ENCODE measurements around the gene SPINT1. TPM values are rescaled to one million over a fixed set of nuclear protein-coding genes. Genes with fewer than 3 reads are reported as not detected.

The SPINT1 gene
- total RNA-seq, 2 donors from 2014 or later, result 392 to 417 TPM

- no peak for DNase-seq
- intact Hi-C loops (cut with DNase I, micrococcal nuclease), result no loop called here
- ATAC-seq, result no peak
Measured at GRCh38 chr15:40875991-40876730, 32.3 kb downstream of the SPINT1 start.

- DNase-seq, result no peak
- intact Hi-C loops (cut with DNase I, micrococcal nuclease), result no loop called here
- no peak for ATAC-seq
Measured at GRCh38 chr15:40877694-40878093, 33.8 kb downstream of the SPINT1 start.

DNA sequence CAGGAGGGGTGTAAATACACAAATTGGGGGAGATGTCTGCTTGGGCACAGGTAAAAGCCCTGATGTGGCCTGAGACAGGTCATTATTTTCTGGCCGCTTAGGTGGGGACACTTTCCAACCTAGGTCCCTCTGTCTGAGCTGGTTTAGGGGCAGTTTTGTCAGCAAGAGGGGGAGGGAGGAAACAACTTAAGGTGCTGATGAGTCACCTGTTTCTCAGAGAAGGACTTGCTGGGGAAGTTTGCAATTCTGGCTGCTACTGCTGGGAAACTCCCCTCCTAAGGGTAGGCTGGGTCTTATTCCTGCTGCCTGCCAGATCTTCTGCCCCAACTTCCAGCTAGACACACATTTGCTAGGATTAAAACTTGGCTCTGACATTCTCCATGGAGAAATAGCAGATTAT lies 34.9 kb downstream of the SPINT1 start:
- peak; percentile 44 for ATAC-seq
- intact Hi-C loops (cut with DNase I, micrococcal nuclease), result no loop called here
- no peak for DNase-seq

- intact Hi-C loops (cut with DNase I, micrococcal nuclease), result no loop called here
- ATAC-seq (peak; percentile 95), DNase-seq (peak in 1 of 2 donors; percentile 70)
Measured at GRCh38 chr15:40879609-40880008, 35.8 kb downstream of the SPINT1 start.

GRCh38 chr15:40881351-40881750 lies 37.5 kb downstream of the SPINT1 start:
- intact Hi-C loops (cut with DNase I, micrococcal nuclease), result no loop called here
- DNase-seq (no peak), ATAC-seq (no peak)

- ATAC-seq (peak; percentile 23), DNase-seq (no peak)
- intact Hi-C loops (cut with DNase I, micrococcal nuclease), result no loop called here
Measured at GRCh38 chr15:40886586-40886985, 42.7 kb downstream of the SPINT1 start.

- no peak for ATAC-seq
- no peak for DNase-seq
- intact Hi-C loops (cut with DNase I, micrococcal nuclease), result no loop called here
Measured at GRCh38 chr15:40889112-40889511, 45.3 kb downstream of the SPINT1 start.

DNA sequence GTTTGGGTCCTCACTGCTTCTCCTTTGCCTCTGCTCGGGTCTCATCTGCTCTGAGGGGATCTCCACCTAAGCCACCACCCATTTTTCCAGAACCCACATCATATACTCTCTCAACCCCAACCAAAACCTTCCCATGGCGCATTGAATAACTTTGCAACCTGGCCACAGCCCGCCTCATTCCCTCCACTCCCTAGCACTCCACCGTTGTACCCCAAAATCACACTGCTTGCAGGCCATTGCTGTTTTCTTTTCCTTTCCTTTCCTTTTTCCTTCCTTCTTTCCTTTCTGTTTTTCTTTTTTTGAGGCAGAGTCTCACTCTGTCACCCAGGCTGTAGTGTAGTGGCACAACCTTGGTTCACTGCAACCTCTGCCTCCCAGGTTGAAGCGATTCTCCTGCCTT lies 47.3 kb downstream of the SPINT1 start:
- DNase-seq (no peak), ATAC-seq (no peak)
- intact Hi-C loops (cut with DNase I, micrococcal nuclease), result loop anchor here in 1 of 2 donors (5.0 kb wide), 1 partner anchor 34 kb away; no protein-coding TSS in a partner anchor

- intact Hi-C loops (cut with DNase I, micrococcal nuclease), result loop anchor here in 1 of 2 donors (5.0 kb wide), 1 partner anchor 35 kb away; no protein-coding TSS in a partner anchor
- ATAC-seq (peak; percentile 51), DNase-seq (peak in 1 of 2 donors; percentile 67)
Measured at GRCh38 chr15:40891810-40892446, 48.1 kb downstream of the SPINT1 start.

DNA sequence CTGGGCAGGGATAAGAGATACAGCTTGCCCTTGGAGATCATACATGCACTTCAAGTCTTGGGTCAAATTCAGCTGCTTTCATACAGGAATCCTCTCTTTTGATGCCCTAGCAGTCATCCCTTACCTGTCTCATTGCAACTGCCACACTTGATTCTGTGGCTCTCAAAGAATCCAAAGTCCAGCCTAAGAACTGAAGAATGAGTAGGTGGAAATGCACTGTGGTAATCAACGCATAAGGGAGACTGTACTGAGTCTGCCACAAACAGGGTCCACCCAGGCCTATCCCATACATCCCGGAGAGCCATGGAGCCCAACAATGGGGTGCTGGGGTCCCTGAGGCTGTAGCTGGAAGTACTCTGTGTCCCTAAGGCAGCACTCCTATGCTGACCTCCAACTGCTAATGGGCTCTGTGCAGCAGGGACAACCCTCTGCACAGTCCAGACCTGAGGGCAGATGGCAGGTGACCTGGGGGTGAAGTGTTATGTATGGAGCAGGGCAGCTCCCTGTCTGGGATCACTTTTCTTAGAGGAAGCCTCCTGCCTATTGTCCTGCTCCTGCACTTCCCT lies 48.7 kb downstream of the SPINT1 start:
- ATAC-seq (peak; percentile 29), DNase-seq (no peak)
- intact Hi-C loops (cut with DNase I, micrococcal nuclease), result loop anchor here in 1 of 2 donors (5.0 kb wide), 1 partner anchor 35 kb away; no protein-coding TSS in a partner anchor

- ATAC-seq (no peak), DNase-seq (no peak)
- intact Hi-C loops (cut with DNase I, micrococcal nuclease), result loop anchor here in 1 of 2 donors (5.0 kb wide), 1 partner anchor 36 kb away; no protein-coding TSS in a partner anchor
Measured at GRCh38 chr15:40893019-40893670, 49.3 kb downstream of the SPINT1 start.

DNA sequence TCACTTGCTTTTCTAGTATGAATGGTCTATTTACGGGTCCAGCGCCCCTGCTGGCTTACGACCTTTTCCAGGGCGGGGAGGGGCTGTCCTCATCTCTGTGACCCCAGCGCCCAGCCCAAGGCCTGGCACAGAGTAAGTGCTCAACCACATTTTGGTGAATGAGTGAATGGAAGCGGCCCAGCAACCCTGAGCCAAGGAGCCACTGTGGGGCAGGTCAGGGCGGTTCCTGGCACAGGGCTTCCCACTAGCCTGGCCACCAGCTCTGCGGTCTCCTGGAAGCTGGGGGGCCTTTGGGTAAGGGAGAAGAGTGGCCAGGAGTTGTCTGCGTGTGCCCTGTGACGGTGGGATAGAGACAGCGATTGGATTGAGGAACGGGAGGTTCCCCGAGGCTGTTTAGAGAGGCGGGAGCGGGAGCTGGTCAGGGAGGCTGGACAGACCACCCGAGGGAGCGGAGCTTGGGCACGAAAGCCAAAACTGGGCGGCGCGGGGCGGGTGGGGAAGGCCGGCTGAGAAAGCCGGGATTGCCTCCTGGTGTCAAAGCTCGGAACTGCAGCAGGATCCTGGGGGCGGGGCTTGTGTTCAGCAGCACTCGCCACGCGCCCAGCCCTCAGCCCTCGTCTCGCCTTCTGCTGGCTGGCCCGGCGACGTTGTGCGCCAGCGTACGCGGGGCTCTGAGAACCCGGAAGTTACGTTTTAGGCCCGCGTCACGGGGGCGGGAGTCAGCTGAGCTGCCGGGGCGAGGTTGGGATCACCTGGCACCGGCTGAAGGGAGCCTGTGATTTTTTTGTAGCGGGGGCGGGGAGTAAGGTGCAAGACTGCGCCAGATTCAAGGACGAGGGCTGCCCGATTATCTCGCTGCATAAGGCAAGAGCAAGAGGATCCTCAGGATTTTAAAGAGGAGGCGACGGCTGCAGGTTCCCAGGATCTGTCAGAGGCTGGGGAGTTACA lies 50.2 kb downstream of the SPINT1 start, which contains the start of gene VPS18:
Gene VPS18, plus strand, starts transcription at position 718 of the 948 bp plus-strand sequence. CDS start 319 bp downstream, outside the sequence.
- ATAC-seq (peak; percentile 85), DNase-seq (peak; percentile 98 to 99)
- intact Hi-C loops (cut with DNase I, micrococcal nuclease), result loop anchor here in 1 of 2 donors (5.0 kb wide), 1 partner anchor 37 kb away; no protein-coding TSS in a partner anchor

- ATAC-seq, result peak; percentile 50
- DNase-seq, result peak; percentile 58 to 72
Measured at GRCh38 chr15:40894681-40895448, 51.0 kb downstream of the SPINT1 start.

DNA sequence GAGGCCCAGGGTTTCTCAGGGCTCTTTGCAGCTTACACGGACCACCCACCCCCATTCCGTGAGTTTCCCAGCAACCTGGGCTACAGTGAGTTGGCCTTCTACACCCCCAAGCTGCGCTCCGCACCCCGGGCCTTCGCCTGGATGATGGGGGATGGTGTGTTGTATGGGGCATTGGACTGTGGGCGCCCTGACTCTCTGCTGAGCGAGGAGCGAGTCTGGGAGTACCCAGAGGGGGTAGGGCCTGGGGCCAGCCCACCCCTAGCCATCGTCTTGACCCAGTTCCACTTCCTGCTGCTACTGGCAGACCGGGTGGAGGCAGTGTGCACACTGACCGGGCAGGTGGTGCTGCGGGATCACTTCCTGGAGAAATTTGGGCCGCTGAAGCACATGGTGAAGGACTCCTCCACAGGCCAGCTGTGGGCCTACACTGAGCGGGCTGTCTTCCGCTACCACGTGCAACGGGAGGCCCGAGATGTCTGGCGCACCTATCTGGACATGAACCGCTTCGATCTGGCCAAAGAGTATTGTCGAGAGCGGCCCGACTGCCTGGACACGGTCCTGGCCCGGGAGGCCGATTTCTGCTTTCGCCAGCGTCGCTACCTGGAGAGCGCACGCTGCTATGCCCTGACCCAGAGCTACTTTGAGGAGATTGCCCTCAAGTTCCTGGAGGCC lies 55.8 kb downstream of the SPINT1 start:
- DNase-seq (no peak), ATAC-seq (no peak)
- intact Hi-C loops (cut with DNase I, micrococcal nuclease), result loop anchor here (5.0 to 10.0 kb wide), 2 partner anchors 285 to 288 kb away; no protein-coding TSS in a partner anchor

More at GRCh38 chr15:40894681-40895448, 51.0 kb downstream of the SPINT1 start:
- intact Hi-C loops (cut with DNase I, micrococcal nuclease), result loop anchor here in 1 of 2 donors (5.0 kb wide), 1 partner anchor 38 kb away; no protein-coding TSS in a partner anchor

DNA sequence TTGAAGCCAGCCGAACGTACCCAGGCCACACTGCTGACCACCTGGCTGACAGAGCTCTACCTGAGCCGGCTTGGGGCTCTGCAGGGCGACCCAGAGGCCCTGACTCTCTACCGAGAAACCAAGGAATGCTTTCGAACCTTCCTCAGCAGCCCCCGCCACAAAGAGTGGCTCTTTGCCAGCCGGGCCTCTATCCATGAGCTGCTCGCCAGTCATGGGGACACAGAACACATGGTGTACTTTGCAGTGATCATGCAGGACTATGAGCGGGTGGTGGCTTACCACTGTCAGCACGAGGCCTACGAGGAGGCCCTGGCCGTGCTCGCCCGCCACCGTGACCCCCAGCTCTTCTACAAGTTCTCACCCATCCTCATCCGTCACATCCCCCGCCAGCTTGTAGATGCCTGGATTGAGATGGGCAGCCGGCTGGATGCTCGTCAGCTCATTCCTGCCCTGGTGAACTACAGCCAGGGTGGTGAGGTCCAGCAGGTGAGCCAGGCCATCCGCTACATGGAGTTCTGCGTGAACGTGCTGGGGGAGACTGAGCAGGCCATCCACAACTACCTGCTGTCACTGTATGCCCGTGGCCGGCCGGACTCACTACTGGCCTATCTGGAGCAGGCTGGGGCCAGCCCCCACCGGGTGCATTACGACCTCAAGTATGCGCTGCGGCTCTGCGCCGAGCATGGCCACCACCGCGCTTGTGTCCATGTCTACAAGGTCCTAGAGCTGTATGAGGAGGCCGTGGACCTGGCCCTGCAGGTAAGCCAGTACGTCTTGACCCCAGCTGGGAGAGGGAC lies 56.6 kb downstream of the SPINT1 start:
- DNase-seq (no peak), ATAC-seq (no peak)
- intact Hi-C loops (cut with DNase I, micrococcal nuclease), result loop anchor here (5.0 to 10.0 kb wide), 2 partner anchors 284 to 287 kb away; no protein-coding TSS in a partner anchor

- intact Hi-C loops (cut with DNase I, micrococcal nuclease), result loop anchor here (5.0 to 10.0 kb wide), 2 partner anchors 284 to 286 kb away; no protein-coding TSS in a partner anchor
- ATAC-seq (no peak), DNase-seq (no peak)
Measured at GRCh38 chr15:40901053-40901443, 57.2 kb downstream of the SPINT1 start.
